ENCODE results near the gene PCDHA6. TPM values are rescaled to one million over a fixed set of nuclear protein-coding genes. Genes with fewer than 3 reads are reported as not detected.

The PCDHA6 gene
- total RNA-seq, 1 experiment from 2014 or later = 11.5 TPM

DNA sequence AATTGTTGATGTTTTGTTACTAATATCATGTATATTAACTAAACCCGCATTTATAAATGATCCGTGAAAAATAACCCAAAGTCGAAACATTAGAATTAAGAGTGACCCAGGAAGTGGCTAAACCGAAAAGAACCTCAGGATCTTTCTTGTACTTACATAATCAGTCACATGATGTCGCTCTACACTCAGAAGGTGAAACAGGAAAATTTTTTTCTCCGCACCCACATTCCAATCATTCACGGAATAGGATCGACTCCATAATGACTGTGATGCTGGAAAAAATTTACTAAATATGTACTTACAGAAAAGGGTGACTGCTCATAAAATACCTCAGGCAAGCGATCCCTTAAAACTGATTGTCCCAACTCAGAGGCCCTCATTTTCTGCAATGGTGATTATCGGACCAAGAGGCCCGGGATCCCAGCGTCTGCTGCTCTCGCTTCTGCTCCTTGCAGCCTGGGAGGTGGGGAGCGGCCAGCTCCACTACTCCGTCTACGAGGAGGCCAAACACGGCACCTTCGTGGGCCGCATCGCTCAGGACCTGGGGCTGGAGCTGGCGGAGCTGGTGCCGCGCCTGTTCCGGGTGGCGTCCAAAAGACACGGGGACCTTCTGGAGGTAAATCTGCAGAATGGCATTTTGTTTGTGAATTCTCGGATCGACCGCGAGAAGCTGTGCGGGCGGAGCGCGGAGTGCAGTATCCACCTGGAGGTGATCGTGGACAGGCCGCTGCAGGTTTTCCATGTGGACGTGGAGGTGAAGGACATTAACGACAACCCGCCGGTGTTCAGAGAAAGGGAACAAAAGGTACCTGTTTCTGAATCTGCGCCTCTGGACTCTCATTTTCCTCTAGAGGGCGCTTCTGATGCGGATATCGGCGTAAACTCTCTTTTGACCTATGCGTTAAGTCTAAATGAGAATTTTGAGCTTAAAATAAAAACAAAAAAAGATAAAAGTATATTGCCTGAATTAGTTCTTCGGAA, 47.6 kb downstream of the PCDHA6 start, which contains the start of gene PCDHA12:
Gene PCDHA12, plus strand, starts transcription at position 224 of the 981 bp plus-strand sequence. Its CDS starts 165 bp downstream, at position 389.

Other genes starting within 250 kb of the PCDHA6 start
- 0.30 and 0.66 TPM in 2 replicates for gene CD14, start 194.8 kb upstream of the PCDHA6 start, total RNA-seq (2014; rRNA removed; shearing (Covaris generic))
- gene TMCO6, start 188.5 kb upstream of the PCDHA6 start, total RNA-seq (2014; rRNA removed; shearing (Covaris generic)) = 22.0 and 35.5 TPM in 2 replicates
- 98.0 and 106 TPM in 2 replicates for gene NDUFA2, start 180.3 kb upstream of the PCDHA6 start, total RNA-seq (2014; rRNA removed; shearing (Covaris generic))
- gene IK, start 180.1 kb upstream of the PCDHA6 start, total RNA-seq (2014; rRNA removed; shearing (Covaris generic)) = 156 and 166 TPM in 2 replicates
- gene WDR55, start 163.1 kb upstream of the PCDHA6 start, total RNA-seq (2014; rRNA removed; shearing (Covaris generic)) = 24.7 and 29.2 TPM in 2 replicates
- gene DND1, start 154.4 kb upstream of the PCDHA6 start, total RNA-seq (2014; rRNA removed; shearing (Covaris generic)) = 1.2 and 2.6 TPM in 2 replicates
- gene HARS1, start 136.6 kb upstream of the PCDHA6 start, total RNA-seq (2014; rRNA removed; shearing (Covaris generic)) = 181 and 182 TPM in 2 replicates
- 36.4 and 42.9 TPM in 2 replicates for gene HARS2, start 136.5 kb upstream of the PCDHA6 start, total RNA-seq (2014; rRNA removed; shearing (Covaris generic))
- 54.2 and 64.0 TPM in 2 replicates for gene ZMAT2, start 127.5 kb upstream of the PCDHA6 start, total RNA-seq (2014; rRNA removed; shearing (Covaris generic))
- 2.1 and 2.5 TPM in 2 replicates for gene PCDHA1, start 41.8 kb upstream of the PCDHA6 start, total RNA-seq (2014; rRNA removed; shearing (Covaris generic))
- gene PCDHA2, start 33.1 kb upstream of the PCDHA6 start, total RNA-seq (2014; rRNA removed; shearing (Covaris generic)) = 0.96 and 1.3 TPM in 2 replicates
- gene PCDHA3, start 26.9 kb upstream of the PCDHA6 start, total RNA-seq (2014; rRNA removed; shearing (Covaris generic)) = 1.6 and 2.5 TPM in 2 replicates
- 2.4 and 3.2 TPM in 2 replicates for gene PCDHA4, start 20.9 kb upstream of the PCDHA6 start, total RNA-seq (2014; rRNA removed; shearing (Covaris generic))
- 2.5 and 3.0 TPM in 2 replicates for gene PCDHA5, start 6.3 kb upstream of the PCDHA6 start, total RNA-seq (2014; rRNA removed; shearing (Covaris generic))
- gene PCDHA7, start 6.3 kb downstream of the PCDHA6 start, total RNA-seq (2014; rRNA removed; shearing (Covaris generic)) = 3.0 and 4.4 TPM in 2 replicates
- 0.37 and 0.53 TPM in 2 replicates for gene PCDHA8, start 13.2 kb downstream of the PCDHA6 start, total RNA-seq (2014; rRNA removed; shearing (Covaris generic))
- gene PCDHA9, start 20.4 kb downstream of the PCDHA6 start, total RNA-seq (2014; rRNA removed; shearing (Covaris generic)) = 1.8 and 2.2 TPM in 2 replicates
- 1.5 and 1.8 TPM in 2 replicates for gene PCDHA10, start 27.9 kb downstream of the PCDHA6 start, total RNA-seq (2014; rRNA removed; shearing (Covaris generic))
- 1.9 and 4.9 TPM in 2 replicates for gene PCDHA11, start 41.0 kb downstream of the PCDHA6 start, total RNA-seq (2014; rRNA removed; shearing (Covaris generic))
- 2.8 and 3.7 TPM in 2 replicates for gene PCDHA12, start 47.3 kb downstream of the PCDHA6 start, total RNA-seq (2014; rRNA removed; shearing (Covaris generic))
- 1.3 and 1.4 TPM in 2 replicates for gene PCDHA13, start 54.2 kb downstream of the PCDHA6 start, total RNA-seq (2014; rRNA removed; shearing (Covaris generic))
- gene PCDHAC1, start 98.3 kb downstream of the PCDHA6 start, total RNA-seq (2014; rRNA removed; shearing (Covaris generic)) = 1.5 and 2.3 TPM in 2 replicates
- gene PCDHAC2, start 138.5 kb downstream of the PCDHA6 start, total RNA-seq (2014; rRNA removed; shearing (Covaris generic)) = 3.9 and 5.3 TPM in 2 replicates
- 0.11 TPM in 1 of 2 replicates, not detected in the other for gene PCDHB1, start 223.4 kb downstream of the PCDHA6 start, total RNA-seq (2014; rRNA removed; shearing (Covaris generic))